Stomach smooth muscle (tissue), 2 donors: ENCODE data around the gene SPSB1.

Experiments
- H3K27ac ChIP-seq: one replicate; pipeline ENCODE4 v1.7.0; 2013; ENCODE audit warnings: mild to moderate bottlenecking, low read length, inconsistent platforms
- H3K27me3 ChIP-seq, 2 donors: one replicate each; pipeline ENCODE4 v1.7.0; 2013; ENCODE audit warnings: low read length in 2 of 2; ENCODE audit not compliant: insufficient read depth in 2 of 2, control insufficient read depth in 1 of 2
- H3K36me3 ChIP-seq, 2 donors: one replicate each; pipeline ENCODE4 v1.7.0; 2013; ENCODE audit warnings: low read length in 2 of 2; ENCODE audit not compliant: control insufficient read depth in 2 of 2, insufficient read depth in 2 of 2
- H3K4me1 ChIP-seq: one replicate; pipeline ENCODE4 v1.7.0; 2013; ENCODE audit warnings: low read length; ENCODE audit not compliant: control insufficient read depth, insufficient read depth
- H3K4me3 ChIP-seq, 2 donors: one replicate each; pipeline ENCODE4 v1.7.0; 2013; ENCODE audit warnings: low read length in 2 of 2
- H3K9ac ChIP-seq, 2 donors: one replicate each; pipeline ENCODE4 v1.7.0; 2013; ENCODE audit warnings: low read length in 2 of 2, mild to moderate bottlenecking in 1 of 2
- H3K9me3 ChIP-seq, 2 donors: one replicate each; pipeline ENCODE4 v1.7.0; 2013; ENCODE audit warnings: low read length in 2 of 2; ENCODE audit not compliant: control insufficient read depth in 2 of 2
- donor health status: healthy.
- donor health status: Pancreatic carcinoma.

The SPSB1 gene

DNA sequence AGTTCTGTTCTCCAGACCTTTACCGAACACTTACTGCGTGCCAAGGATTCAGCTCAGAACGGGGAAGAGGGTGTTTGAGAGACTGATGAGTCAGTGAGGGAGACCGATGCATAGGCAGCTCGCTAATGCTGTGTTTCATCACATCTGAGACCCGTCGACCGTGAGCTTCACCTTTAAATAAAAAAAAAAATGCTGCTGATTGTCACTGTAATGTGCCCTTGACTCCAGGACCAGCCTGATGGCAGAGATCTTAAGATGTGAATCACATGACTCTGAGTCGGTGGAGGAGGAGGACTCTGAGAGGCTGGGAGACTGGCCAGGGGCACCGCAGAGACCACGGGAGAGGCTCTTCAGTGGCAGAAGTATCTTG, 28.8 kb downstream of the SPSB1 start:
- H3K4me3 ChIP-seq = peak overlapping the region in 1 of 2 donors; percentile 55
- no peaks in the 10 kb centered on the region for H3K27me3 ChIP-seq
- peak overlapping the region in 1 of 2 donors; percentile 51 for H3K9ac ChIP-seq
- H3K4me1 ChIP-seq = peaks cover 85% of the 10 kb centered on the region
- no peaks in the 10 kb centered on the region for H3K9me3 ChIP-seq
- peak overlapping the region; percentile 64 for H3K27ac ChIP-seq
- peaks cover 2% of the 10 kb centered on the region in 2 donors for H3K36me3 ChIP-seq

DNA sequence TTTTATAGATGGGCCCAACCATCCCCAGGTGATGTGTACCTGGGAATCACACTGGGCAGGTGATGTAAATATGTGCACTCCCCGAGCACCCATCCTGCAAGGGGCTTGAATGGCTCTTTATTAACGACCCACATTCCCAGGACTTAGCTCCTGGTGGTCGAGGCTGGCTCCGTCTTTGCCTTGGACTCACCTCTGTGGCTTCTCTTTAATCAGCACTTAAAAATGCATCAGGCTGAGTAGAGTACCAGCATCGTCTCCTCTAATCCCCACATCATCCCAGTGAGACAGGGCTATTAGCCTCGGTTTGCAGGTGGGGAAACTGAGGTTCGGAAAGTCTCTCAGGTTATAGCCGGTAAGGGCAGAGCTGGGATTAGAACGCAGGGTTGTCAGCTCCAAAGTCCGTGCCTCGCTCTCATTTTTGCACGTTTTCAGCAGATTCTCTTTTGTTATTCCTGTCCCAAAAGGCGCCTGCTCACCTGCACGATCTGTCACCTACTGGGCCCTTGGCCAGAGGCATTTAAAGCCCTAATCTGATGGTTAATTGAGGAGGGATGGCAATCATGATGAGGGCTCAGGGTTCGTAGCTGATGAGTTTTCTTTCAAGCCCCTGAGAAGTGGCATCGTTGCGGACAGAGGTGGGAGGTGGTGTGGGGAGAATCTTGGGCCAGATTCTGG, 29.4 kb downstream of the SPSB1 start:
- Histone ChIP-seq H3K4me1 (peaks cover 92% of the 10 kb centered on the region), H3K36me3 (peaks cover 2% of the 10 kb centered on the region in 2 donors), H3K27me3 (no peaks in the 10 kb centered on the region), H3K9me3 (no peaks in the 10 kb centered on the region), H3K4me3 (peak overlapping the region in 1 of 2 donors; percentile 55), H3K9ac (no peak overlapping the region), H3K27ac (peak overlapping the region; percentile 64)

DNA sequence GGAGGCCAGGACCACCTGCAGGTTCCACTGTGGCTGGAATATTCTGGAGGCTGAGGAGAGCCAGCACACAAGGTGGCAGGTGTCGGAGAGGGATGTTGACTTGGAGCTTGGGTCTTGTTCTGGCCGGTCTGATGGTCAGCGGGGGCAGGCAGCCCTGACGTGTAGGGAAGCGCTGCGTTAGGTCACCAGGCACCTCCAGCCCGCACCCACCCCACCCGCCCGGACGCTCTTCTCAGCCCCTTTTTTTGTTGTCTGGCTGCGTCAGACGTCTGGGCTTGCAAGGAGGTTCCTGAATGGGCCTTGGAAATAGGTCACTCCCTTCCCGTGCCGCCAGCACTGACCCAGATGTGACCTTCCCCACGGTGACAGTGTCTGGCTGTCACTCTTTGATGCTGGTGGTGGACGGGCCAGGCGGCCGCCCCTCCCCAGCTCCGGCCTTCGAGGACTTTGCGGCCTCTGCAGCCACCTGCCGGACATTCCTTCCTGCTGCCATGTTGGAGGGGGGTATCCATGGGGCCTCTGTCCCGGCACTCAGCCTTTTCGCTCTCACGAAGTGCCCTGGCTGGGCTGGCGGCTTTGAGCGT, 30.1 kb downstream of the SPSB1 start:
- H3K9me3 ChIP-seq = no peaks in the 10 kb centered on the region
- H3K36me3 ChIP-seq = peaks cover 2% of the 10 kb centered on the region in 2 donors
- H3K4me3 ChIP-seq = no peak overlapping the region
- peaks cover 92% of the 10 kb centered on the region for H3K4me1 ChIP-seq
- H3K27ac ChIP-seq = peak overlapping the region; percentile 80
- no peak overlapping the region for H3K9ac ChIP-seq
- no peaks in the 10 kb centered on the region for H3K27me3 ChIP-seq

DNA sequence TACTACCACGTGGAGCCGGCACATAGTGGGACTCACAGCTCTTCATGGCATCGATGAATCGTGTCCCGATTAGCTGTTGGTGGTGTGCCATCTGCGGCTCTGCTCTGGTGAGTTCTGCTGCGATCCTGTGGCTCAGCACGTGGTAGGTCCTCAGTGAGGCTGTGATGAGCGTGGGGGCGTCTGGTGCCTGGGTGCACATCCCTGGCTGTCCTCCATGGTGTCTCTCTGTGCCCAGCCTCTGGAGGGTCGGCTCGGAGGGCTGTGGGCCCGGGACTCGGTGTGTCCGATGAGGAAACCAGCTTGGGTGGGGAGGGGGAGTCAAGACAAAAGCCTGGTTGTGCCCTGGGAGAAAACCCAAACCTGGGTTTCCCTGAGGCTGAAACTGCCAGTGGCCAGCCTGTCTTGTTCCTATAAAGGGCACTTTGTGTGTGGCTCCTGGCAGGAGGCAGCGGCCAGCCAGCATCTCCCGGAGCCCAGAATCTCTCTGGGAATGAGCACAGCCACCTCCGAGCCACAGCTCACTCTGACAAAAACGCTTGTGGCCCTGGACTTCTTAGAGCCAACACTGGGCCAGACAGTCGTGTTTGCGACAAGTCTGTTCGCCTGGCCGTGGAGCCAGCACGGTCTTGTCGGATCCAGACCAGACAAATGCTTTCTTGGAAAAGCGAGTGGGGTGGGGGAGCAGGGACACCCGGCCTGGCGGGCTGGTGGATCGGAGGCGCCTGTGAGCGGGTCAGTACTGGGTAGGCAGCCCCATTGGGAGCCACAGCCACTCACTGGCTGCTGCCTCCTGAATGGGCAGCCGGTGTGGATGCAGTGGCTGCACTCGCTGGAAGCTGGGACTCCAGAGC, 31.8 kb downstream of the SPSB1 start:
- Histone ChIP-seq H3K4me1 (peaks cover 87% of the 10 kb centered on the region), H3K9me3 (no peaks in the 10 kb centered on the region), H3K27ac (peak overlapping the region; percentile 80), H3K4me3 (peak overlapping the region in 1 of 2 donors; percentile 40), H3K27me3 (no peaks in the 10 kb centered on the region), H3K36me3 (peaks cover 0 to 2% of the 10 kb centered on the region in 2 donors), H3K9ac (peak overlapping the region in 1 of 2 donors; percentile 31)

DNA sequence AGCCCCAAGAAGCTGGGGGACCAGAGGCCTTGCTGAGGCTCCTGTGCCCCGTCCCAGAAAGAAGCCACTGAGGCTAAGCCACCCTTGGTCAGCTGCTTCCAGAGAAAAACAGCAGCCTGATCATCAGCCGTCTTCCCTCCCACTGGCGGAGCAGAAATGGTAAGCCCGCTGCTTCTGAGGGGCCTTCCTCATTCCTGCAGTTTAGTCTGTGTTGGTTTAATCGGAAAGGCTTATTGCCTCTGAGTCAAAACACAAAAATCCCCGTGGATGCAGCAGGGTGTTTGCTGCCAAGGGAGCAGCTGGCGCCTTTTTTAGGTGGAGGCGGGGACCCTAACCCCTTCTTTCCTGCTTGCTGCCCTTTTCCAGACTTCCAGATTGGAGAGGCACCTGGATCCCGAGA, 33.9 kb downstream of the SPSB1 start:
- H3K27me3 ChIP-seq = no peaks in the 10 kb centered on the region
- H3K4me3 ChIP-seq = peak overlapping the region; percentile 36 to 47
- H3K27ac ChIP-seq = peak overlapping the region; percentile 80
- H3K4me1 ChIP-seq = peaks cover 66% of the 10 kb centered on the region
- peak overlapping the region; percentile 36 to 64 for H3K9ac ChIP-seq
- peaks cover 0 to 2% of the 10 kb centered on the region in 2 donors for H3K36me3 ChIP-seq
- no peaks in the 10 kb centered on the region for H3K9me3 ChIP-seq

DNA sequence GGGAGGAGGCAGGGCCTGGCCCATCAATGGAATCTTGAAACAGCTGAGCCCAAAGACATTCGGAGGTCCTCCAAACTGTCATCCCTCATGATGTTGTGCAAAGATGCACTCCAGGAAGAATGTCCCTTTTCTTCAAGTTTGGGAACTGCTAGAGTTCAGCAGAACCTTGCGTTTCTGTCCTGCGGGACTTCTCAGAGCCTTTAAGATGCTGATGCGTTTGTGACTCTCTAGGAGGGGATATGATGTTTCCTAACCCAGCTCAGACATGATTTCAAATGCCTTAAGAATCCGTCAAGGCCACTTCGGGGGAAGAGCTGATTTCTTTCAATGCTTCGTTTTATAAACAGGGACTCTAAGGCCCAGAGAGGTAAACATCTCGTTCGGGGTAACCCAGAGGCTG, 35.5 kb downstream of the SPSB1 start:
- H3K9ac ChIP-seq = no peak overlapping the region
- H3K9me3 ChIP-seq = no peaks in the 10 kb centered on the region
- peaks cover 0 to 2% of the 10 kb centered on the region in 2 donors for H3K36me3 ChIP-seq
- no peaks in the 10 kb centered on the region for H3K27me3 ChIP-seq
- no peak overlapping the region for H3K27ac ChIP-seq
- H3K4me1 ChIP-seq = peaks cover 58% of the 10 kb centered on the region
- H3K4me3 ChIP-seq = no peak overlapping the region

- peaks cover 52% of the 10 kb centered on the region for H3K4me1 ChIP-seq
- no peaks in the 10 kb centered on the region for H3K27me3 ChIP-seq
- H3K9me3 ChIP-seq = no peaks in the 10 kb centered on the region
- peak overlapping the region; percentile 18 for H3K27ac ChIP-seq
- H3K9ac ChIP-seq = no peak overlapping the region
- no peak overlapping the region for H3K4me3 ChIP-seq
- peaks cover 0 to 2% of the 10 kb centered on the region in 2 donors for H3K36me3 ChIP-seq
These were observed 36.0 kb downstream of the SPSB1 start for GRCh38 chr1:9328715-9329114.

DNA sequence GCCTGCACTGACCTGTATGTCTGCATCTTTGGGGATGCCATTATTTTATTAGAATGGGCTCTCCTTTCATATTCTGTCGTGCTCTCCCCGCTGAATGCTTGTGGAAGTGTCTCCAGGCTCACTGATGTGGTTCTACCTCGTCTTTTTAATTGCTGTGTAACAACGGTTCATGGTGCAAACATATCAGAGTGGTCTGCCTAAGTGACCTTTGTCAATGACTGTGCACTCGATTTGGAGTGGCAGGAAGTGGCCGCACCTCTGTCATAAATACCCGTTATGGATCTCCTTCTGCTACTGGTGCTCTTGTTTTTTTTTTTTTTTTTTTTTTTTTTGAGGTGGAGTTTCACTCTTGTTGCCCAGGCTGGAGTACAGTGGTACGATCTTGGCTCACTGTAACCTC, 38.3 kb downstream of the SPSB1 start:
- Histone ChIP-seq H3K27ac (no peak overlapping the region), H3K4me1 (peaks cover 33% of the 10 kb centered on the region), H3K36me3 (no peaks in the 10 kb centered on the region), H3K9ac (no peak overlapping the region), H3K27me3 (no peaks in the 10 kb centered on the region), H3K9me3 (no peaks in the 10 kb centered on the region), H3K4me3 (no peak overlapping the region)

DNA sequence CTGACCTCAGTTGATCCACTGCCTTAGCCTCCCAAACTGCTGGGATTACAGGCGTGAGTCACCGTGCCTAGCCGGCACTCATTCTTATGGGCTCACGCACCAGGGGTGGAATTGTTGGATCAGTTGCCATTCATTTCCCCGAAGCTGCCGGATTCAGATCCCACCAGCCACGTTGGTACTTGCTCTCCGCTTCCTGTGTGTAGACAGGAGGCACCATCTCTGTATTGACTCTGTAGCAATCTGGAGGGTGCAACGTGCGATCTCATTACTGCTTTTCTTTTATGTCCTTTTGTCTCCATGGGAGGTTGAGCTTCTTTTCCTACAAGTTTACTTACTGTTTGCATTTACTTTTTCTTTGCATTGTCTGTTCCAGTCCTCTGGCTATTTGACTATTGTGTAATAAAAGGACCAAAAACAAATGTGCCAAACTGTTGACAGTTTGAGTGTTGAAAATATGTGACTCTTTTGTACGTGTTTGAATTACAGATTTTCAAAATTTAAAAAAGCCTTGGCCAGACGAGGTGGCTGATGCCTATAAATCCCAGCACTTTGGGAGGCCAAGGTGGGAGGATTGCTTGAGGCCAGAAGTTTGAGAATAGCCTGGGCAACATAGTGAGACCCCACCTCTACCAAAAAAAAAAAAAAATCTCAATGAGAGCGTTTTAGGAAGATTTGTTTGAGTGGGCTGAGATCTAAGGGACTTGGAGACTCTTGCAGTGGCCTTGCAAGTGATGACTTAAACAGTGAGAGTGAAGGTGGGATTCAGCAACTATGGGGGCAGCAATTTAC, 39.1 kb downstream of the SPSB1 start:
- Histone ChIP-seq H3K9me3 (no peaks in the 10 kb centered on the region), H3K4me3 (no peak overlapping the region), H3K36me3 (no peaks in the 10 kb centered on the region), H3K27ac (no peak overlapping the region), H3K4me1 (peaks cover 30% of the 10 kb centered on the region), H3K9ac (no peak overlapping the region), H3K27me3 (no peaks in the 10 kb centered on the region)

DNA sequence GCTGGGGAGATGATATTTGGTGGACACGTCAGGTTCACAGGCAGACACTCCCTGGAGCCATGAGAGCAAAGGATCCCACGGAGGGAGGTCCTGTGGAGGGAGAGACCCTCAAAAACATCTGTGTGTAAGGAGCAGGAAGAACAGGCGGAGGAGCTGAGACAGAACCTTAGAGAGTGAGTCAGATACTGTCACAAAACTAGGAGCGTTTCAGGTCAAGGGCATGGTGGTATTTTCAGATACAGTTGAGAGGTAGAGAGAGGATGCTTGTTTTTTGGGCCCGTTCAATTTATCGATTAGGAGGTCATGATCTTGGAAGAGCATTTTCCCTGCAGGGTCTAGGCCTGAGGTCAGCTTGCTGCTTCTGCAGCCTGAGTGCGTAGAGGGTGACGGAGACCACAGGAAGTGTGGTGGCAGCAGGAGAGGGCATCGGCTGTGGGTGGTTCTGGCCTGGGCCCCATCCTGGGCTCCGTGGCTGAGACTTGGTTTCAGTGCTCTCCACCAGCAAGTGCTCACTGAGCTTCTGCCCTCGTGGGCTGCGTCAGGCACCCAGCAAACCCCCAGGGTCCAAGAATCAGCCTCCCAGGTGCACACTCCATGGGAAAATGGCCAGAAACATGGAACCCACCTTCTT, 39.9 kb downstream of the SPSB1 start:
- H3K9me3 ChIP-seq = no peaks in the 10 kb centered on the region
- H3K36me3 ChIP-seq = no peaks in the 10 kb centered on the region
- H3K27ac ChIP-seq = no peak overlapping the region
- peaks cover 27% of the 10 kb centered on the region for H3K4me1 ChIP-seq
- H3K4me3 ChIP-seq = no peak overlapping the region
- H3K9ac ChIP-seq = no peak overlapping the region
- H3K27me3 ChIP-seq = no peaks in the 10 kb centered on the region
